Endothelial cell of umbilical vein (primary cell): ENCODE data around the gene PHOSPHO1. TPM values are rescaled to one million over a fixed set of nuclear protein-coding genes. Genes with fewer than 3 reads are reported as not detected.

Source experiments
- BruUV-seq: library from RNA; stranded (reverse); fragments of 400-500 nt; replicated peaks from 2 replicates; lab custom pipeline; 2021; lab: Mats Ljungman, UMichigan
- CTCF ChIA-PET: fragments of 300-600, 350-600 bp; sonication (Branson Sonifier 250); formaldehyde crosslinking; loops from one replicate; lab custom pipeline; 2021; ENCODE audit warnings: antibody characterized with exemption, inconsistent platforms; lab: Charles Lee
- POLR2A ChIA-PET: fragments of 300-600, 350-600 bp; sonication (Branson Sonifier 250); formaldehyde crosslinking; loops from one replicate; lab custom pipeline; 2021; ENCODE audit warnings: antibody characterized with exemption, inconsistent platforms; lab: Charles Lee
- DNase-seq: peaks from one replicate; pipeline ENCODE4 v3.0.0-alpha.2; 2011; ENCODE audit warnings: low read depth, low spot score
- FAIRE-seq: peaks from 2 replicates; lab custom pipeline; 2011; peaks lifted over from hg19 to GRCh38; lab: Jason Lieb, UNC
- H2AFZ ChIP-seq: 2 replicates; pipeline ENCODE4 v1.6.0; 2012; ENCODE audit warnings: low read depth, low read length, control low read depth, inconsistent platforms
- H3K27ac ChIP-seq: 2 replicates; pipeline ENCODE4 v1.5.1; 2011; ENCODE audit warnings: low read depth, mild to moderate bottlenecking, control low read depth, low read length, moderate library complexity; ENCODE audit not compliant: insufficient read depth
- H3K27me3 ChIP-seq, 2 experiments: 2 replicates each; pipeline versions ENCODE4 v1.6.0 to v1.6.1; 2011; ENCODE audit warnings: low read length in 2 of 2, mixed read lengths in 1 of 2; ENCODE audit not compliant: control insufficient read depth in 2 of 2, insufficient read depth in 2 of 2
- H3K36me3 ChIP-seq, 2 experiments: 2 replicates in 1 of 2; 3 replicates in 1 of 2; pipeline ENCODE4 v1.5.1; 2011; ENCODE audit warnings: low read length in 2 of 2, mild to moderate bottlenecking in 1 of 2, moderate library complexity in 1 of 2; ENCODE audit not compliant: control insufficient read depth in 2 of 2, insufficient read depth in 2 of 2; ENCODE audit errors: extremely low read depth in 1 of 2
- H3K4me1 ChIP-seq: 3 replicates; pipeline ENCODE4 v1.5.1; 2011; ENCODE audit warnings: mild to moderate bottlenecking, low read length; ENCODE audit not compliant: control insufficient read depth, insufficient read depth; ENCODE audit errors: extremely low read depth
- H3K4me2 ChIP-seq: 2 replicates; pipeline ENCODE4 v1.6.1; 2011; ENCODE audit warnings: low read length, control low read depth, mixed read lengths; ENCODE audit not compliant: insufficient read depth
- H3K4me3 ChIP-seq, 3 experiments: fragments of 200-600 bp in 1 of 3; sonication (generic), shearing (Covaris generic) in 1 of 3; replicated peaks in 1 of 3; 2 replicates each; pipeline ENCODE4 v1.5.1; 2011 to 2016; ENCODE audit warnings: control low read depth in 3 of 3, low read length in 3 of 3, mild to moderate bottlenecking in 2 of 3, inconsistent platforms in 1 of 3, low read depth in 1 of 3, moderate library complexity in 1 of 3; ENCODE audit not compliant: insufficient read depth in 1 of 3
- H3K79me2 ChIP-seq: 2 replicates; pipeline ENCODE4 v1.6.0; 2012; ENCODE audit warnings: low read length, inconsistent platforms; ENCODE audit not compliant: control insufficient read depth, insufficient read depth
- H3K9ac ChIP-seq: replicated peaks from 2 replicates; pipeline ENCODE3; 2011; ENCODE audit warnings: low read length, control low read depth; ENCODE audit not compliant: insufficient read depth; ENCODE audit errors: extremely low read depth
- H3K9me1 ChIP-seq: replicated peaks from 3 replicates; pipeline ENCODE4 v1.6.0; 2011; ENCODE audit warnings: mild to moderate bottlenecking, low read length; ENCODE audit not compliant: control insufficient read depth, insufficient read depth; ENCODE audit errors: extremely low read depth
- H3K9me3 ChIP-seq: replicated peaks from 2 replicates; pipeline ENCODE4 v1.5.1; 2012; ENCODE audit warnings: low read length, inconsistent platforms; ENCODE audit not compliant: control insufficient read depth, insufficient read depth
- H4K20me1 ChIP-seq: replicated peaks from 2 replicates; pipeline ENCODE3; 2011; ENCODE audit warnings: mild to moderate bottlenecking, low read length; ENCODE audit not compliant: control insufficient read depth, insufficient read depth; ENCODE audit errors: extremely low read depth
- EZH2 ChIP-seq: IDR thresholded peaks from 2 replicates; pipeline ENCODE4 v1.6.1; 2012; ENCODE audit warnings: borderline replicate concordance, low read depth, mild to moderate bottlenecking, moderate library complexity, low read length, inconsistent platforms; ENCODE audit not compliant: severe bottlenecking
- FOS ChIP-seq: IDR thresholded peaks from 2 replicates; pipeline ENCODE4 v1.6.1; 2011; ENCODE audit warnings: mild to moderate bottlenecking, low read length, moderate library complexity, borderline replicate concordance; ENCODE audit not compliant: insufficient read depth
- GATA2 ChIP-seq: IDR thresholded peaks from 2 replicates; pipeline ENCODE4 v1.7.0; 2011; ENCODE audit warnings: low read depth, mild to moderate bottlenecking, moderate library complexity, mixed read lengths, low read length; ENCODE audit not compliant: insufficient read length, insufficient read depth
- JUN ChIP-seq: IDR thresholded peaks from 2 replicates; pipeline ENCODE4 v1.6.1; 2011; ENCODE audit warnings: borderline replicate concordance, low read depth; ENCODE audit not compliant: insufficient read length, insufficient read depth
- MAX ChIP-seq: IDR thresholded peaks from 2 replicates; pipeline ENCODE4 v1.6.1; 2011; ENCODE audit not compliant: insufficient read depth, insufficient read length
- POLR2A ChIP-seq: IDR thresholded peaks from 2 replicates; pipeline ENCODE4 v1.6.1; 2012; ENCODE audit warnings: low read depth, mild to moderate bottlenecking, control low read depth, low read length
- POLR2AphosphoS5 ChIP-seq: IDR thresholded peaks from 2 replicates; pipeline ENCODE4 v1.6.1; 2012; ENCODE audit warnings: low read depth, mild to moderate bottlenecking, control low read depth, low read length, moderate library complexity; ENCODE audit not compliant: insufficient read depth
- dilution Hi-C: fragments of 300-500 bp; cut with MboI; formaldehyde crosslinking; loops from one replicate; pipeline ENCODE4 v1.15.0; 2019; ENCODE audit warnings: low sequenced_read_pairs; ENCODE audit not compliant: extremely low pct_ligation_motif_present
- intact Hi-C: fragments of 100-400 bp; cut with micrococcal nuclease; formaldehyde crosslinking; loops from one replicate; pipeline ENCODE4 v1.10.0; 2022
- polyA plus RNA-seq, 4 experiments: library from polyadenylated mRNA; depleted of rRNA in 3 of 4; stranded (reverse) in 3 of 4; unstranded in 1 of 4; fragments of >200 nt; gene quantifications; 2 replicates each; pipeline versions ENCODE4 v1.2.1 to v1.2.3, GENCODE V29; 2011 to 2012; ENCODE audit warnings: missing spikeins in 1 of 4
- total RNA-seq: library from RNA; stranded (reverse); gene quantifications from 2 replicates; pipeline ENCODE4 v1.2.3, GENCODE V29; 2021

The PHOSPHO1 gene
- total and polyA plus RNA-seq, 2 donors (not counting 3 experiments of a cell fraction or from before 2014, with no cell fraction given): 0.23 TPM; not detected in 1

GRCh38 chr17:49241040-49241439 is 10.5 kb upstream of the PHOSPHO1 start:
- ChIA-PET CTCF (no interaction called here), POLR2A (no interaction called here)
- no peaks in the 10 kb centered on the region for H3K4me1 ChIP-seq
- H3K27ac ChIP-seq: no peak overlapping the region
- H3K9ac ChIP-seq: no peak overlapping the region
- no TSS peak for BruUV-seq
- H3K9me3 ChIP-seq: no peaks in the 10 kb centered on the region
- no peaks in the 10 kb centered on the region for H3K9me1 ChIP-seq
- no peak for TF ChIP-seq POLR2A
- TF ChIP-seq GATA2: no peak
- no peak for TF ChIP-seq EZH2
- no peak for TF ChIP-seq JUN
- TF ChIP-seq FOS: no peak
- H3K27me3 ChIP-seq: peaks cover 0 to 3% of the 10 kb centered on the region in 2 experiments
- no peak overlapping the region for H3K4me2 ChIP-seq
- no peaks in the 10 kb centered on the region for H3K36me3 ChIP-seq
- H4K20me1 ChIP-seq: no peaks in the 10 kb centered on the region
- dilution Hi-C loops (no loop called here), intact Hi-C loops (no loop called here)
- H3K4me3 ChIP-seq: no peak overlapping the region
- H3K79me2 ChIP-seq: no peaks in the 10 kb centered on the region
- no peak for FAIRE-seq
- H2AFZ ChIP-seq: no peak overlapping the region
- DNase-seq: no peak

- H3K4me2 ChIP-seq: no peak overlapping the region
- BruUV-seq: no TSS peak
- dilution Hi-C loops (no loop called here), intact Hi-C loops (no loop called here)
- H3K4me3 ChIP-seq: no peak overlapping the region
- no peaks in the 10 kb centered on the region for H3K4me1 ChIP-seq
- ChIA-PET CTCF (interaction anchor here (1.3 to 1.4 kb wide), 2 partner anchors 13 to 50 kb away, joined by 5 to 9 read pairs; no protein-coding TSS in a partner anchor), POLR2A (no interaction called here)
- H3K79me2 ChIP-seq: no peaks in the 10 kb centered on the region
- no peaks in the 10 kb centered on the region for H3K9me3 ChIP-seq
- no peak for TF ChIP-seq GATA2
- TF ChIP-seq EZH2: no peak
- TF ChIP-seq POLR2A: no peak
- TF ChIP-seq FOS: no peak
- no peak for TF ChIP-seq JUN
- no peak for TF ChIP-seq POLR2AphosphoS5
- no peak for TF ChIP-seq MAX
- no peaks in the 10 kb centered on the region for H4K20me1 ChIP-seq
- DNase-seq: no peak
- H3K27me3 ChIP-seq: peaks cover 0 to 7% of the 10 kb centered on the region in 2 experiments
- no peak overlapping the region for H2AFZ ChIP-seq
- no peak for FAIRE-seq
- no peaks in the 10 kb centered on the region for H3K9me1 ChIP-seq
- H3K27ac ChIP-seq: no peak overlapping the region
- no peak overlapping the region for H3K9ac ChIP-seq
- no peaks in the 10 kb centered on the region for H3K36me3 ChIP-seq
These were observed 10.0 kb upstream of the PHOSPHO1 start for GRCh38 chr17:49240619-49241018.
